HEK293 (cell line): ENCODE data around the gene CDK3.

Source experiments
- GFI1B ChIP-seq: fragments of 450-650 bp; formaldehyde crosslinking; IDR thresholded peaks from 2 replicates; pipeline ENCODE4 v1.5.1; 2016; ENCODE audit warnings: missing biosample characterization, missing genetic modification characterization
- HOXA7 ChIP-seq: sonication (generic); formaldehyde crosslinking; IDR thresholded peaks from 2 replicates; pipeline ENCODE4 v1.8.1; 2022; ENCODE audit warnings: missing genetic modification reagents, borderline replicate concordance
- MYNN ChIP-seq: fragments of 450-650 bp; formaldehyde crosslinking; IDR thresholded peaks from 2 replicates; pipeline ENCODE4 v1.5.1; 2016; ENCODE audit warnings: missing biosample characterization, missing genetic modification characterization, borderline replicate concordance
- ZNF274 ChIP-seq, 2 experiments: fragments of 200-500 bp in 1 of 2; fragments of 450-650 bp in 1 of 2; sonication (Bioruptor generic) in 1 of 2; formaldehyde crosslinking in 1 of 2; IDR thresholded peaks; 2 replicates each; pipeline versions ENCODE4 v1.5.1 to v1.6.1; 2014 to 2016; ENCODE audit warnings: borderline replicate concordance in 1 of 2, inconsistent platforms in 1 of 2, low read length in 1 of 2, missing biosample characterization in 1 of 2, missing genetic modification characterization in 1 of 2
- ZNF302 ChIP-seq: fragments of 450-650 bp; formaldehyde crosslinking; IDR thresholded peaks from 2 replicates; pipeline ENCODE4 v1.5.1; 2016; ENCODE audit warnings: missing biosample characterization, missing genetic modification characterization, low read depth
- ZNF510 ChIP-seq: fragments of 450-650 bp; formaldehyde crosslinking; IDR thresholded peaks from 2 replicates; pipeline ENCODE4 v1.5.1; 2018; ENCODE audit warnings: mild to moderate bottlenecking, missing genetic modification characterization, missing biosample characterization; ENCODE audit not compliant: insufficient replicate concordance
- TF ChIP-seq, protein P1 (sequence below): fragments of 450-650 bp; formaldehyde crosslinking; IDR thresholded peaks from 2 replicates; pipeline ENCODE4 v1.5.1; 2016; ENCODE audit warnings: missing biosample characterization, missing genetic modification characterization
- TF ChIP-seq, protein P2 (sequence below): fragments of 450-650 bp; formaldehyde crosslinking; IDR thresholded peaks from 2 replicates; pipeline ENCODE4 v1.5.1; 2016; ENCODE audit warnings: missing biosample characterization, missing genetic modification characterization
- TF ChIP-seq, protein P3 (sequence below): fragments of 450-650 bp; formaldehyde crosslinking; IDR thresholded peaks from 2 replicates; pipeline ENCODE4 v1.5.1; 2016; ENCODE audit warnings: missing biosample characterization, missing genetic modification characterization

DNA sequence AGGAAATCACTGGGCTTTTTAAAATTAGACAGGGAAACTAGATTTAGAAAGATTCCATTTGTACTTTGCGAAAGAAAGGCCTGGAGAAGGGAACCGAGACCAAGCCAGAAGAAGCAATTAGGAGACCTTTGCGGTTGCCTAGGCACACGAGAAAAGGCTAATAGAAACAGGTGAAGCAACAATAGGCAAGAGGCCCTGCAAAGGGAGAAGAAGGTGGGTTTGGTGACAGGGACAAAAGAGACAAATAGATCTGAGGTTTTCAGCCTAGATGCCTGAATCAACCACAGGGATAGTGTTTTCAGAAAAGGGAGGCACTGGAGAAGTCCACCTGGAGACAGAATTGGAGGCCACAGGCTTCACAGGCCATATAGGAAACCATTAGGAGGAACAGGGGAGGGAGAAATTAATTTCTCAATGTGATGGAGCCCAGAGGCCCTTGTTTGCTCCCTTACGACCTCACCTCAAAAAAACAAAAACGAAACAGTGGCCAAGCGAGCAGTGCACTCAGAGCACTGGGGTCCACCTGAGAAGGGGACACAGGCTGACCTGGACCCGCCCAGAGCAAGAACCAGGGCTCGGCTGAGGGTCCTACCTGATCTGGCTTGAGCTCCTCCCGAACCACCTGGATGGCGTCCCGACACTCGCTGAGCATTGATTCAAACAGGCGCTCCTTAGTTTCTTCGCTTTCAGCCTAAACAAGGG, 49.3 kb downstream of the CDK3 start:
- no peak for TF ChIP-seq HOXA7
- TF ChIP-seq MYNN (tag by site-specific recombination) = no peak
- TF ChIP-seq, protein P1, sequence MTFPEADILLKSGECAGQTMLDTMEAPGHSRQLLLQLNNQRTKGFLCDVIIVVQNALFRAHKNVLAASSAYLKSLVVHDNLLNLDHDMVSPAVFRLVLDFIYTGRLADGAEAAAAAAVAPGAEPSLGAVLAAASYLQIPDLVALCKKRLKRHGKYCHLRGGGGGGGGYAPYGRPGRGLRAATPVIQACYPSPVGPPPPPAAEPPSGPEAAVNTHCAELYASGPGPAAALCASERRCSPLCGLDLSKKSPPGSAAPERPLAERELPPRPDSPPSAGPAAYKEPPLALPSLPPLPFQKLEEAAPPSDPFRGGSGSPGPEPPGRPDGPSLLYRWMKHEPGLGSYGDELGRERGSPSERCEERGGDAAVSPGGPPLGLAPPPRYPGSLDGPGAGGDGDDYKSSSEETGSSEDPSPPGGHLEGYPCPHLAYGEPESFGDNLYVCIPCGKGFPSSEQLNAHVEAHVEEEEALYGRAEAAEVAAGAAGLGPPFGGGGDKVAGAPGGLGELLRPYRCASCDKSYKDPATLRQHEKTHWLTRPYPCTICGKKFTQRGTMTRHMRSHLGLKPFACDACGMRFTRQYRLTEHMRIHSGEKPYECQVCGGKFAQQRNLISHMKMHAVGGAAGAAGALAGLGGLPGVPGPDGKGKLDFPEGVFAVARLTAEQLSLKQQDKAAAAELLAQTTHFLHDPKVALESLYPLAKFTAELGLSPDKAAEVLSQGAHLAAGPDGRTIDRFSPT (tag by site-specific recombination) = no peak
- no peak for TF ChIP-seq ZNF274 (IDR thresholded peaks at IDR 0.05; ENCODE audit: low read length)
- TF ChIP-seq ZNF274 (tag by site-specific recombination; IDR thresholded peaks at IDR 0.05; ENCODE audit: borderline replicate concordance) = no peak
- TF ChIP-seq, protein P2, sequence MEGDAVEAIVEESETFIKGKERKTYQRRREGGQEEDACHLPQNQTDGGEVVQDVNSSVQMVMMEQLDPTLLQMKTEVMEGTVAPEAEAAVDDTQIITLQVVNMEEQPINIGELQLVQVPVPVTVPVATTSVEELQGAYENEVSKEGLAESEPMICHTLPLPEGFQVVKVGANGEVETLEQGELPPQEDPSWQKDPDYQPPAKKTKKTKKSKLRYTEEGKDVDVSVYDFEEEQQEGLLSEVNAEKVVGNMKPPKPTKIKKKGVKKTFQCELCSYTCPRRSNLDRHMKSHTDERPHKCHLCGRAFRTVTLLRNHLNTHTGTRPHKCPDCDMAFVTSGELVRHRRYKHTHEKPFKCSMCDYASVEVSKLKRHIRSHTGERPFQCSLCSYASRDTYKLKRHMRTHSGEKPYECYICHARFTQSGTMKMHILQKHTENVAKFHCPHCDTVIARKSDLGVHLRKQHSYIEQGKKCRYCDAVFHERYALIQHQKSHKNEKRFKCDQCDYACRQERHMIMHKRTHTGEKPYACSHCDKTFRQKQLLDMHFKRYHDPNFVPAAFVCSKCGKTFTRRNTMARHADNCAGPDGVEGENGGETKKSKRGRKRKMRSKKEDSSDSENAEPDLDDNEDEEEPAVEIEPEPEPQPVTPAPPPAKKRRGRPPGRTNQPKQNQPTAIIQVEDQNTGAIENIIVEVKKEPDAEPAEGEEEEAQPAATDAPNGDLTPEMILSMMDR (tag by site-specific recombination) = no peak
- no peak for TF ChIP-seq GFI1B
- TF ChIP-seq, protein P3, sequence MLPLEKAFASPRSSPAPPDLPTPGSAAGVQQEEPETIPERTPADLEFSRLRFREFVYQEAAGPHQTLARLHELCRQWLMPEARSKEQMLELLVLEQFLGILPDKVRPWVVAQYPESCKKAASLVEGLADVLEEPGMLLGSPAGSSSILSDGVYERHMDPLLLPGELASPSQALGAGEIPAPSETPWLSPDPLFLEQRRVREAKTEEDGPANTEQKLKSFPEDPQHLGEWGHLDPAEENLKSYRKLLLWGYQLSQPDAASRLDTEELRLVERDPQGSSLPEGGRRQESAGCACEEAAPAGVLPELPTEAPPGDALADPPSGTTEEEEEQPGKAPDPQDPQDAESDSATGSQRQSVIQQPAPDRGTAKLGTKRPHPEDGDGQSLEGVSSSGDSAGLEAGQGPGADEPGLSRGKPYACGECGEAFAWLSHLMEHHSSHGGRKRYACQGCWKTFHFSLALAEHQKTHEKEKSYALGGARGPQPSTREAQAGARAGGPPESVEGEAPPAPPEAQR (tag by site-specific recombination) = no peak
- TF ChIP-seq ZNF510 (tag by site-specific recombination) = no peak
- TF ChIP-seq ZNF302 (tag by site-specific recombination) = no peak
